ENCODE results near the gene SELENOH.

SELENOH gene

DNA sequence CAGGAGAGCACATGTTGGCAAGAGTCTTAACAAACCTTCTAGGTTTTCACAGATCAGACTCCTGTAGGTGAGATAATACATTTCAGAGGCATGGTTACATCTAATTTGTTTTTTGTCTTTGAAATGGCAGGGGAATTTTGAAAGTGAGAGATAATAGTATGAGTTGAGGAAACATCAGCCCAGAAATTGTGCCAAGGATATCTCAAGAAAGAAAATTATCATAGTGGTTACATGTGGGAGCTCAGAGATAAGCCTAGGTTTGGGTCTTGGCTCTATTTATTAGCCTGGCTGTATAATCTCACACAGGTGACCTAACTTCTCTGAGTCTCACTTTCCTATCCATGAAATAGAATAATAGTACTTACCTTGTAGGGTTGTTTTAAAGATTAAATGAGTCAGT is 9.9 kb downstream of the SELENOH start:
- DNase-seq = no peak

DNA sequence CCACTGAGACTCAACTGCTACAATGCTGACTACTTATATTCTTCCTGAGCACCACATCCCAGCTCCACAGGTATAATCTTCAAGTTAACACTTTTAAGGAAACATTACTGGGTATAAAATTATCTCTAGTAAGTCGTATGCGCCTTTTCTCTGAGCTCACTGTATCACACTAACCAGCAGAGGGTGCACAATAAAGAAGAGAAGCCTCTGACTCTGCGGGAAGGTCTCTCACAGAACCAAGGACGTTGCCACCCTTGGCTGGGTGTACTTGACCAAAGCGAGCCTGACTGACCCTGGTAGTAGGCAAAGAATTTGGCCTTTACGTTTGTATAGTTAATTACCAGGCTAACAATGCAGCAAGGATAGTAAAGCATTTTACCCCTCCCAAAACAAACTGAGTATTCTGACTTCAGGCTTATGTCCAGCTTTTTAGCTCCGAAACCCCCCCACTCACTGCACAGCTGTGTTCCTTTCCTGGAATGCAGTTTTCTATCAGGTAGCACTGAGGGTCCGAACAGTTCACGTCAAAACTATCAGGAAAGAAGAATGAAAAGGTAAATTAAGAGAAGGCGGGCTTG is 10.5 kb downstream of the SELENOH start, which contains the start of gene BTBD18:
TSS of gene BTBD18 (minus strand) at position 144 of the 578 bp plus-strand sequence. CDS start 631 bp downstream, outside the sequence.
- DNase-seq = peak; percentile 31

DNA sequence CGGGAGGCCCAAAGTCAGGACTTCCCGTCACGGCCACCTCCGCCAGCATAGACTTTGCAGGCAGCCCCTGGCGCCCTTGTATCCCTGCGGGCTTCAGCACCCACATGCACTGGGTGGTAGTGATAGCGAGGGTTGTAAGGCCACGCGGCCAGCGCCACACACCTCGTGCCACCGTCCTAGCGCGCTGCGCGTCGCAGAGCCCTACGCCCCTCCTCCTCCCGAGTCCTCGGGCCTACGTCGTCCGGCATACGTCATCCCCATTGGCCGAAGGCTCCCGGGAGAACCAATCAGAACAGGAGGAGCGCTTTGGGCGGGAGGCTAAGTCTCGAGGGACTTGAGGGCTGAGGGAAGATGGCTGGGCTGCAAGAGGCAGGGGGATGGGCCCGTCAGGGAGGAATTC is 11.7 kb downstream of the SELENOH start:
- DNase-seq = no peak

DNA sequence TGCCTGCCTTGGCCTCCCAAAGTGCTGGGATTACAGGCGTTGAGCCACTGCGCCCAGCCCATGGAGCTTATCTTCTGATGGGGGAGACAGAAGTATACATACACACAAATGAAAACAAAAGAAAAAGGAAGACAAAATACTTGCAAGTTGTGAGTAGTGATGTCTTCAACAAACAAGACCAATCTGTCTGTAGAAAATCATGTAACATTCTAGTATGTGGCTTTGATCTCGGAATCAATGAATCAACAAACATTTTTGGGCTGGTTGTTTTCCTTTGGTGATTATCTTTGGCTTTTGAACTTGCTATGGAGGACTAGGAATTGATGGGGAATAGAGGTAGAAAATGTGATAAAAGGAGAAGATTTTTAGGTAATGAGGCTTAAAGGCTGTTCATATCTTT is 16.9 kb downstream of the SELENOH start:
- DNase-seq = no peak

DNA sequence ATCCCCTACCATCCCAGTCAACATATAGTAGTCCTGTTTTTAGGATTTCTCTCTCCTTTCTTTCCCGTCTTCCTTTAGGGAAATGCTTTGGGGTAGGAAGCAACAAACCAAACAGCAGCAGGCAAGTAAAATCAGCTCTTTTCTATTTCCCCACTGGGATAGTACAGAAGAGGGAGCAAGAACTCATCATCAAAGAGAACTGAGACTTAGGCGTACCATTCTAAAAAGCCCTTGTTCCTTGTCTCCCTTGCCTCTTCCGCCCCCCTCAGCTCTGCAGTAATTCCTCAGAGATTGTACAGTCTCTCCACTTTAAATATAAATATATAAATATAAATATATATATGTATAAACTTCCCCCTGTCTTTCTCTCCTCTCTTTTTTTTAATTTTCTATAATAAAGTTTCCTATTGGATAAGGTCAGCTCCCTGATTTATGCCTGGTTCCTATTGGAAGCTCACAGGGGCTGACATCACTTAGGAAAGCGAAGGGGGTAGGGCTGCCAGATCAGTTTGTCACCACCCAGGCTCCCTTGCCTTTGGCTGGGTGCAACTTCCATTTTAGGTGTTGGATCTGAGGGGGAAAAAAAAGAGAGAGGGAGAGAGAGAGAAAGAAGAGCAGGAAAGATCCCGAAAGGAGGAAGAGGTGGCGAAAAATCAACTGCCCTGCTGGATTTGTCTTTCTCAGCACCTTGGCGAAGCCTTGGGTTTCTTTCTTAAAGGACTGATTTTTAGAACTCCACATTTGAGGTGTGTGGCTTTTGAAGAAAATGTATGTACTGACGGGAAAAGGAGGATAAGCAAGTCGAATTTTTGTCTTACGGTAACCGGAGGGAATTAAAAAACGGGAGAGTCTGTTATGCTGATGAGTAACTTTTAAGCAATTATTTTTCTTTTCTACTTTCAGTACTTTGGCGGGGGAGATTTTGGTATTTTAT is 20.3 kb downstream of the SELENOH start, which contains the start of gene CTNND1:
TSS of gene CTNND1 (plus strand) at position 502 of the 934 bp plus-strand sequence. CDS start 29,677 bp downstream, outside the sequence.
- DNase-seq = peak; percentile 91

DNA sequence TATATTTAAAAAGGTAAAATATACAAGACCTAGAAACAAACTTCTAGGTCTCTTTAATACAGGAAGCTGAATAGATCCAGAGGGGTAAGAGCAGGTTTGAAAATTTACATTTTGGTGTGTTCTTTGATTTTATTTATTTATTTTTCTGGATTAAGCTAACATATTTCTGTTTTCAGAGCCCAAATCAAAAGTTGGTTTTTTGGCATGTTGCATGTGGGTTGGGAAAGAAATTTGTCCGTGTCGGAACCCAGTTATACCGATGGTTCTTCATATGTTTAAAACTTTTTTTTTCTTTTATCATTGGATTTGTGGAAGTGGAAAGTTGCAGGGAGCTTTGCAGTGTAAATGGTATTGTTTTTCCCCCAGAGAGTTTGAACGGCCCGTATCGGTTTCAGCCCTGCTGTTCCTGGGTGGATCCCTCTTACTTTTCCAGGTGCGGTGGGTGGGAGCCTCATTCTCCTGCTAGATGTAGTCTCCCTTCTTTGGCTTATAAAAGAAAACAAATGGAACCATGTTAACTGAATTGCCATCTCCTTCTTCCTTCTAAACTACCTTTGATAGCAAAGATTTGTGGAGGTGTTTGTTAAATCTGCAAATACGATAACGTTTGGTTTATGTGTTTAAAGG is 21.1 kb downstream of the SELENOH start:
- DNase-seq = no peak

DNA sequence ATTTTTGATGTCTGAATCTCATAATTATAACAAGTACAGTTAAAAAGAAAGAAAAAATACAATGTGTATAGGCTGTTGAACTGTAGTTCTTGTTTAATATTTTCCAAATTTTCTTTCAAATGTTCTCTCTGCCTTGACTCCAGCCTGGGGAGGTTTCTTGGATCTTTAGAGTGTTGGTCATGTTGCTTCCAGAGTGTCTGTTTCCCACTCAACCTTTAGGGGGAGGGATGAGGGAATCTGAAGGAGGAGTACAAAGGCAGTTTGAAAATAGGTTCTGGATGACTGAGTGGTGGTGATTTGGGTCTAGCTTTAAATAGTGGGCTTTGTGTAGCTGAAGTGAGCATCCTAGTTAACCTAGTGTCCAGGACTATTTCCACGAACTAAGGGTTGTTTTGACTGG is 22.3 kb downstream of the SELENOH start:
- no peak for DNase-seq

DNA sequence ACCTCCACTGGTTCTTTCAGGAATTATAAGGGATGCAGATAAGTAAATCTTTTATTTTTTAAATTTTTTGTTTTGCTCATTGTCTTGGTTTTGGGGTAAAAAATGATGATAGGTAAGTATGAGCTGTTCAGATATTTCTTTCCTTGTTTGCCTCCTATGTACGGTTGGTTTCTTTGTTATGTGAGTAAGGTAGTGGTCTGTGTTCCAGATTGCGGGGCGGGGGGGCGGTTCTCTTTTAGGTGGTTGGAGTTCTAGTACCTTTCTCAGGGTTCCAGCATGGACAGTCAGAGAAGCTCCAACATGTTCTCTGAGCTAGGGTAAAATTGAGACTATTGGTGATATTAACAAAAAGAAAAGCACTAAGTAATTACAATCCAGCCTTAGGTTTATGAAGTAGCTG is 22.7 kb downstream of the SELENOH start:
- no peak for DNase-seq

DNA sequence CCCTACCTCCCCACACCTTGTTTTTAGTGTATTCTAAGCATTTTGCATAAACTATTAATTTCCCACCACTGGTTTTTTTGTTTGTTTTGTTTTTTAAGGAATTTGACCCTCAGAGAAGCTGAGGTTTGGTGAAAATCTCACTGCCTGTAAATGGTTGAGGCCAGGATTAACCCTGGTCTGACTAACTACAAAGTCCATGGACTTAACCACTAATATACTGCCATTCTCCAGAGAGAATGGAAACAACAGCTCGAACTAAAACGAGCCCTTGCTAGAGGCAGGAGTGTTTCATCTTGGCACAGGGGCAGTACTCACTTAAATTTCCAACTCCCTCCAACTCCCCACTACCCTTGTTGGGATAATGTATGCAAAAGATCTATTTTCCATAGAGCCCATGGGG is 23.3 kb downstream of the SELENOH start:
- DNase-seq = no peak

DNA sequence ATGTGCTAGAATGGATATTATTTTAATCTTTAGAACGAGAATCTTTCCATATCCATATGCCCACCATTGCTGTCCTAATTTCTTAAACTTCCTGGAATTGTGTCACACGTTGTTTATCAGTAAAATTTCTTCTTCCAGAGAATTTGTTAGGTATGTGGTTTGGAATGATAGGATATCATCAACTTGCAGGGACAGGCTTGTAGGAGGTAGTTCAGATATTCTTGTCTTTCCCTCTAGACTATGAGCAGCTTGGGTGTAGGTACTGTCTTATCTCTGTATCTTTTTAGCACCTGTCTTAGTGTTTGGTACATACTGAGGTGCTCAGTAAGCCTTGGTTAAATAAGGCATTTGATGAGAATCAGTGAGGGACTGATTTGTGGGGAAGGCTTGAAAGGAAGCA is 23.7 kb downstream of the SELENOH start:
- no peak for DNase-seq

DNA sequence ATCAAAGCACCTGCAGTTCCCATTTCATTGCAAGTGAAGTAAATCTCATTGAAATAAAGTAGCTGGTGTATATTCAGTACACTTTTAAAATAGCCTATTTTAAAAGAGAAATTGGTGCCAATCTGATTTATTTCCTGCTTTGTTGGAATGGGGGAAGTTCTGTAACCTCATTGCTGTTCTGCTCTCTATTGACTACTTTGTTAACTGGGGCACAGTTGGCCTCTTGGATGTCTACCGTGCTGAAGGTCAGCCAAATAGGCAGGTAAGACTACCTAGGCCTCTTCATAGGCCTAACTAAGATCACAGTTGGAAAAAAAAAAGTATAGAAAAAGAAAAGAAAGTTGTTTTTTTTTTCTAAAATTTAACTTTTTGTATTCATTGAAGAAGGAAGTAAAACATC is 29.5 kb downstream of the SELENOH start:
- no peak for DNase-seq

DNA sequence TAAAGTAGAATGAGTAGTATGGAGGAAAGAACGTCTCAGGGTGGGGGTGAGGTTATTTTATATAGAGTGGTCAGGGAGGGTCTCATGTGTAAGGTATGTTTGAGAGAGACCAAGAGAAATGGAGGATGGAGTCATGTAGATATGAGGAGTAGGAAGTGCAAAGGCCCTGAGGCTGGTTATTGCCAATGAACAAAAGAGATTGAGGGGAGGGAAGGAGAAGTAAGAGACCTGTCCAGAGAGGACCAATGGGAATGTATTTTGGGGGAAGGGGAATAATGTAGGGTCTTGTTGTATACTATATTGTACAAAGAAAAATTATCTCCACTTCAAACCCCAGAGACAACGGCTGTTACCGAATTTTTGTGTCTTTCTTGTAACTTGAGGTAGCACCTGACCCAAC is 30.1 kb downstream of the SELENOH start:
- DNase-seq = no peak

DNA sequence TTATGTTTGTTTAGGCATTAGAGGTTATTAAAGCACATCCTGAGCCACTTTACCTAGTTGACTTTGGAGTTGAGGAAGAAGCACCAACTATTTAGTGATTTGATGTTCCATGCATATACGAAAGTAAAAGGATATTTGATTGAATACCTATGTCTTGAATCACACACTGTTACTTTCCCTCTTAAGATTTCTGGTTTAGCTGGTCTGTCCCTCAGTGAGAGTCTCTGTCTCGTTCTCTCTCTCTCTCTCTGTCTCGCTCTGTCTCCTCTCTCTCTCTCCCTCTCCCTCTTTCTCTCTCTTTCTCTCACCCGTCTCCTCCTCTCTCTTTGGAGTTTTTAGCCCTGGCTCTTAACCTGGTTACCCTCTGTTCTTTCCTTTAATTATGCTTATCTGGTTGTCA is 31.3 kb downstream of the SELENOH start:
- DNase-seq = no peak

DNA sequence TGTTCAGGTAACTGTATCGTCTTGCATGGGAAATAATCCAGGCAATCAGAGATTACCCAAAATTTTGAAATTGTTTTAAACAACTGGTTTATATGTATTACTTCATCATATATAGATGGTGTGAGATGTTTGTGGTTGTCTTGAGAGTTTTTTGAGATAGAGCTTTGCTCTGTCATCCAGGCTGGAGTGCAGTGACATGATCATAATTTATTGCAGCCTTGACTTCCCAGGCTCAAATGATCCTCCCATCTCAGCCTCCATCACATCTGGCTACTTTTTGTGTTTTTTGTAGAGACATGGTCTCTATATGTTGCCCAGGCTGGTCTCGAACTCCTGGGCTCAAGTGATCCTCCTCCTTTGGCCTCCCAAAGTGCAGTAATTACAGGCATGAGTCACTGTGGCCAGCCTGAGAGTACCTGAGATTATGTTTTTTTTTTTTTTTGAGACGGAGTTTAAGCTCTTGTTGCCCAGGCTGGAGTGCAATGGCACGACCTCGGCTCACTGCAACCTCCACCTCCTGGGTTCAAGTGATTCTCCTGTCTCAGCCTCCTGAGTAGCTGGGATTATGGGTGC is 31.8 kb downstream of the SELENOH start:
- DNase-seq = no peak

DNA sequence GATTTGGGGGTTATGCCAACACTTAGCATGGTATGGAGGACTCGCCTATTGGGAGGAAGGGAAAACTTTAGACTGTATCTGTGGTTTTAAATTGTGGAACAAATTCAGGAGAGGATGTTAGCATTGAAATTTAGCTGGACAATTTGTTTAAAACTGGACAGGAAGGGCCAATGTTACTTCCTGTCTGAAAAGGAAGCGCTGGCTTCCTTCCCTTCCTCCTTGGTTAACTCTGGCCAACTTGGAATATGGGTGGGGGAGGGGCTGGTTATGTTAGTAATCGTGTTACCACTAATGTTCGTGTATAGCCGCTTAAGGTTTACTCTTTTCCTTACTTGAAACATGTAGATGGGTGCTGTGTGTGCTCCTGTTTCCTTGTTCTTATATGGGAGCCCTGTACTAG is 34.2 kb downstream of the SELENOH start:
- no peak for DNase-seq

DNA sequence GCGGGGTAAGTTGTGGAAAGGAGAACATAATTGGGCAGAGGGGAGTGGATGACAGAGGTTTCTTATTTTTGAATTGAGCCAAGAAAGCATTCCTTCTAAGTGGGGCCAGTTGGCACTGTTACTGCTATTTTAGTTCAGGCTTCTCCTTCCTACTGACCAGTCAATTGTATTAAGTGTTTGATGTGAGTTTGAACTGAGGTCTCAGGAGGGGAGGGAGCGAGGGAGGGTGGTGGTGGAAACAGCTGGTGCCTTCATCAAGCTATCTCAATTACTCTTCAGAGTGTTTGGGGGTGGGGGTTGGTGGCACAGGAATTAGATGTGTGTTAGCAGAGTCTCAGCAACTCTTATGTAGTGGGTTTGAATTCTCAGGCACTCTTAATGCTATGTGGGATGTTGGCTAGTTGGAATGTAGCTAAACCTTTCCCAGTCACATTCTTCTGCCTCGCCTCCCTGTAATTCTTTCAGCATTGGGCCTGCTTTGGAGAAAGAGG is 34.8 kb downstream of the SELENOH start:
- no peak for DNase-seq

DNA sequence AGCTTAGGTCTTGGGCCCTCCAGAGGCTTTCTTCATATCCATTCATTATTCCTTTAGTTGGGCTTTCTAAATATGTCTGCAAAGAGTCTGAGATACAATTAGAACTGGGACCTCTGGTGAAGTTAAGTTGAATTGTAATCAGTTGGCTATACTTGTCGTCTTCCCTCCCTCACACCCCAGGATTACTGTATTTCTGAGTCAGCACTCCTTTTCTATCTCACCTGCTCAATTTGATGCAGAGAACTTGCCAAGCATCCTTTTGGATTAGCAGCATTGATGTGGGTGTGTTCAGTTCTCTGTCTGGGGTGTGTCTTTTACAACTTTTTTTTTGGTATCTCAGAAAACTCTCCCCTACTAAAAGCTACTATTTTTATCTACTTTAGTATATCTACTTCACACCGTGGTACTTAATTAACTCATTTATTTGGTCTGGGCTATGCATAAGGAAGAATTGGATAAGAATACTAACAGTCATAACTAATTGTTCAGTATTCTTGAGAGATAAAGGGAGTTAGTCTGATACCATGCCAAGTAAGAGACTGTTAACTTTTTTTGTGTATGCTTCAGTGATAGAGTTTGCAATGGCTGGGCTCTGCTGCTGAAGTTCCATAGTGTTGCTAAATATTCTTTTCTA is 35.4 kb downstream of the SELENOH start:
- DNase-seq = no peak

DNA sequence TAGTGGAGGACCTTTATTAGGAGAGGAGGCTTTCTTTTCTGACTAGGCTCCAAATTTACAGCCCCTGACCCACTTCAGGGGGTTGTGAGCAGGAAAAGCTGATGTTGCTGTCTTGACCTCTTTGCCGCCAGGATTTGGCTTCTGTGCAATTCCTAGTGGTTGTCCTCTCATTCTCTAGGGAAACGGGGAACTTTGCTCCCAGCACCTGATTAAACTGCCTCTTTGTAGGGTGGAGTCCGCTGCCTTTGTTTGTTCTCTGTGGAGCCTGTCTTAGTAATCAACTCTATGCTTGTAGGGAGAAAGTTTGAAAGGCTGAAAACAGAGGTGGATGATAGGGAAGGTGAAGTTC is 36.7 kb downstream of the SELENOH start:
- no peak for DNase-seq

DNA sequence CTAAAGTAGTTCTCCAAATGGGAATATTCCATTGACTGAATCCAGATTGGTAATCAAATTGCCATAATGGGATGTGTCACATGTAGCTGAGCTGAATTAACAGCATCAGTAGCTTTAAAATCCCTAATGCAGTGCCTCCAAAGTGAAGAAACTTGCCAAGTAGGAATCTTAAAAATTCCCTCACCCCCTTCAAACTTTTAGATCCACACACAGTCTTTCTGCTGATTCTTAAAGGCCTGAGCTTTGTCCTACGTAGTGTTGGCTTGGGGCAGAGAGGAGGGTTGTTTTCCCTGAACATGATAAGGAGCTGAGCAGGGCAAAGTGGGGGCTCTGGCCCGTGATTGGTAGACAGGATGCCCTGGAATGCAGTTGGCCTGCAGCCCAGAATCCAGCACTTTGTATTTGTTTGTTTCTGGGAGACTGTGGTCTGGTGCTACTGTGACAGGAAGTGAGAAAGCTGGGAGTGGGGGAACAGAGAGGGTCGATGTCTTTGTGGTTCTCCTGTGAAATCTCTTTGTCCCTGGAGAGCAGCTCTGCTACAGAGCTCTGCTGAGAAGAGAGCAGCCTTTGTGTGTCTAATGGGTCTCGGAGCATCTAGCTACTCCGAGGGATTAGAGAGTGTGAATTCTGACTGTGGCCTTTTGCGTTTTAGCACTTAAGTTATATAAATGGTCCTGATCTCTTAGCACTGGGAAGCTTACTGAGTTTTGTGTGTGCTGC is 37.2 kb downstream of the SELENOH start:
- peak; percentile 29 for DNase-seq

DNA sequence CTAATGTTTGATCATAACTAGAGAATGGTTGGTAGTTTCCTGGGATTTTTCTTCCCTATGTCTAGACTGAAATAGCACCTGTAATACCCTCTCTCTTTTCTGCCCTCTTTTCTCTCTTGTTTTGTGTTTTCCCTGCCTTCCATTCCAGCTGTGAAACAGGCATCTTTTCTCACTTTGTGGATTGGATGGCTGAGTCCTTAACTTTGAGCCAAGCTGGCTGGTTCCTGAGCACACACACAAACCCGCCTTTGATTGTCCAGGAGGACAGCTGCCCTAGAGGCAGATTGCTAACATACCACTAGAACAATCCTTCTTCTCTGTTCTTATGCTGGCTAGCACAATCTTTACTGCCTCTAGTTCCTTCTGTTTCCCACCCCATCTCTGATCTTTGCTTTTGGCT is 38.0 kb downstream of the SELENOH start:
- no peak for DNase-seq

DNA sequence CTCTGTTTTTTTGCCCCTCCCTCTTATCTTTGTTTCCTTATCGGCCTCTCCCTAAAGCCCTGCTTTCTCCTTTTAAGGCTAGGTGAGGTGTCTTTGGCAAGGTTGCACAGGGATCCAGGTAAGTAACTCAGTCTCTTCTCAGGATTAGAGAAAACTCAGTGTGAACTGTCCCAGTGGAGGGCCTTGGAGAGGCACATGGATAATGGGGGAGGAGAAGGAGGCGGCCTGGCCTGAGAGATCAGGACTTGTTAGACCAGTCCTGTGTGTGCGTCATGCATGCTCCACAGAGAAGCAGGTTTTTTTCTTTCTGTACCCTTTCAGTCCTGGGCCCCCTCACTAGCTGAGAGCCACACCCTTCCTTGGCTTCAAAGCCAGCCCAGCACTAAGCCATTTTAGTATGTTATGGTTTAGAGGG is 40.2 kb downstream of the SELENOH start:
- DNase-seq = no peak

DNA sequence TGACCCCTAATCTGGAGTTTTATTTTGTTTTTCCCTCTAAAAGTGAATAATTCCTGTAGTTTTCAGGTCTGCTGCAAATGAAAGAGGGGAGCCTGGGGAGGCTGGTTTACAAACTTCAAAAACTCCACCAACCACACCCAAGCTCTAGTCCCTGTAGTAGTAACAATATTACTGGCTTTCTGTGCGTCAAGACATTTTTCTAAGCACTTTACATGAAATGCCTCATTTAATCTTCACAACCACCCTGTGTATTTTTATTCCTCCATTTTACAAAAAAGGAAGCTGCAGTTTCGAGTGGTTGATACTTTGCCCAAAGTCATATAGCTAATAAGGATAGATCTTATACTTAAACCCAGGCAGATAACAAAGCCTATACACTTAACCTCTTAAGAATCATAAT is 43.8 kb downstream of the SELENOH start:
- no peak for DNase-seq
